Midbrain (tissue), 1 donor: ENCODE data around the gene CPB2.

Source experiments
- DNase-seq: peaks from one replicate; lab custom pipeline; 2025; lab: John Stamatoyannopoulos, UW

Gene CPB2

GRCh38 chr13:46051968-46052318 lies 52.9 kb downstream of the CPB2 start:
- DNase-seq, result no peak

GRCh38 chr13:46050771-46051170 lies 54.1 kb downstream of the CPB2 start:
- DNase-seq, result no peak

- DNase-seq, result no peak
Measured at GRCh38 chr13:46045424-46045823, 59.4 kb downstream of the CPB2 start.

GRCh38 chr13:46043647-46044046 lies 61.2 kb downstream of the CPB2 start:
- no peak for DNase-seq

DNA sequence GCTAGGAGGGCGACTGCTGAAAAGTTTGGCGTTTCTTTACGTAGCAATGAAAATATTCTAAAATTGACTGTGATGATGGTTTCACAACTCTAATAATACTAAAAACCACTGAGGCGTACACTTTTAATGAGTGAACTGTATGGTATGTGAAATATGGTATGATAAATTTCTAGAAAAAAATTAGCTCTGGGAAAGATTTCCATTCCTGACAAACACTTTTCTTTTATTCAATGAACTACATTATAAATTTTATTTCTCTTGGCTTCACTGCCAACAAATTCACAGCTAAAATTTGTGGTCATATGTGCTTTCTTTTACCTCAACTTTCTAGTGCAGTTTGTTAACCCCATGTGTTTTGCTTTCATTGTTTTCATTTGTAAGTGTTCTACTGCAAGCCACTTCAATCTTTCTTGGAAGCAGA lies 63.4 kb downstream of the CPB2 start:
- no peak for DNase-seq

GRCh38 chr13:46040763-46041162 lies 64.1 kb downstream of the CPB2 start:
- no peak for DNase-seq

DNA sequence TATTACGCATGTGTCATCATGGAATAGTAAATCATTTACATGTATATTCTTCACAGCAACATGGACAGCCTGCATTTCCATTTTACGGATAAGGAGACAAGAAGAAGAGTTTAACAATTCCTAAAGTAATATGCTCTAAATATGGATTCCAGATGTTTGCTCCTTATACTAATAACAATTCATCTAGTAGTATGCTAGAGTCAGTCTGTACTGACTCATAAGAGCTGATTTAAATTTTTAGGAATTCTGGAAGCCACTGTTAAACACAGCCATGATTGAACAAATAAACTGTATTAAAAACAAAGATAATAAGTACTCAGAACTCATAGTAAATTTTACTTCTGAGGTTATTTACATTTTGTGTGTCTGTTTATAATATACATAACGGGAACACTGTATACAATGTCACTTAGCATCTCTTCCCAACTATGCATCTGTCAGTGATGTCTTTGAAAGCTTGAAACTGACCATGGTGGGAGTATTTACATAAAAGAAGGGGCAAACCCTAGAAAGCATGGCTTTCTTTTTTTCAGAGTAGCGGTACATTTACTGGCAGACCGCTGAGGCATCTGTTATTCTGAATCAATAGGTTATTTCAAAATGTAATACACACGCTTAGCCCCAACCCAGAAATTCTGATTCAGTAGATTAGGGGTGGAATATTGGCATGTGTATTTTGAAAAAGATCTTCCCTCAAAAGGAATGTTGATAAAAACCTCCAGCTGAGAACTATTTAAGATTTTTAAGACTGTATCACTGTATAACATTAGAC lies 65.2 kb downstream of the CPB2 start:
- DNase-seq, result no peak

DNA sequence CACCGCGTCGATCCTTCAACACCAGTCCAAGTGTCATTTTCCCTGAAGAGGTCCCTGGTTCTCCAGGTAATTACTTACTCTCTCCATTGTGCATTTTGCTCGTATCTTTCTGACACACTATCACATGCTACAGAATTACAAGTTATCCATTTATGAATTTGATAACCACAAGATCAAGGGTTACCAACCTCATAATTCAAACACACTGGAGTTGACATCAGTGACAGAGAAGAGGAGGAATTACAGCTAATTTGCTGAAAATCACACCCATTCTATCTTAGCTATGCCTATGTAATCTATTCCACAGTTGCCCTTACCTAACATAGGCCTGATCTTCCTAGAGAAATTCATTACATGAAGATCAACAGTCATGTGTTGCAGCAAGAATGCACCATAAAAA lies 66.5 kb downstream of the CPB2 start:
- no peak for DNase-seq

DNA sequence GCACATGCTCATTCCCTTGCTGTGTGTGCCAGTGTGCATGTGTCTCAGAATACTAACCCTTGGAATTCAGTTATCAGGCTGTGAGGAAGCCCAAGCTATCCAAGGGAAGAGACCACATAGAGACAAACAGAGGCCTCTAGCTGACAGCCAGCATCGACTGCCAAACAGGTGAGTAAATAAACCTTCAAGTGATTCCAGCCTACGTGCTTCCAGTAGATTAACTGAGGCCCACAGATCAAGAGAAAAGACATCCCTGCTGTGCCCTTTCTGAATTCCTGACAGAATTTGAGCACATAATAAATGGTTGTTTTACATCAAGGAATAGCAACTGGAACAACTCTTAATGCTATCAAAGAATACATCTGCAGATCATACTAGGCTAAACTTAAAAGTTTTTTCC lies 69.8 kb downstream of the CPB2 start:
- no peak for DNase-seq

DNA sequence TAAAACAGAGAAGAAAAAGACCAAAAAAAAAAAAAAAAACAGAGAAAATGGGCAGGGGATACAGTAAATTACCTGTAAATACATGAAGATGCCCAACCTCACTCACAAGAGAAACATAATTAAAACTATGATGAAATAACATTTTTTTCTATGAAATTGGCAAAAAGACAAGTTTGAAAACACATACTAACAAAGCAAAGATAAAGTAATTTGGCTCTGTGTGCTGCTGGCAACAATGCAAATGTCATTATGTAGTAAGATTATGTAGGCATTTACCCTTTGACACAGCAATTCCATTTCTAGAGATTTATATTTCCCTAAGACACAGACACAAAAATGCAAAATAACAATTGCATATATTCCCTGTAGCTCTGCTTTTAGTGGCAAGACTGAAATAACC lies 72.5 kb downstream of the CPB2 start:
- no peak for DNase-seq

DNA sequence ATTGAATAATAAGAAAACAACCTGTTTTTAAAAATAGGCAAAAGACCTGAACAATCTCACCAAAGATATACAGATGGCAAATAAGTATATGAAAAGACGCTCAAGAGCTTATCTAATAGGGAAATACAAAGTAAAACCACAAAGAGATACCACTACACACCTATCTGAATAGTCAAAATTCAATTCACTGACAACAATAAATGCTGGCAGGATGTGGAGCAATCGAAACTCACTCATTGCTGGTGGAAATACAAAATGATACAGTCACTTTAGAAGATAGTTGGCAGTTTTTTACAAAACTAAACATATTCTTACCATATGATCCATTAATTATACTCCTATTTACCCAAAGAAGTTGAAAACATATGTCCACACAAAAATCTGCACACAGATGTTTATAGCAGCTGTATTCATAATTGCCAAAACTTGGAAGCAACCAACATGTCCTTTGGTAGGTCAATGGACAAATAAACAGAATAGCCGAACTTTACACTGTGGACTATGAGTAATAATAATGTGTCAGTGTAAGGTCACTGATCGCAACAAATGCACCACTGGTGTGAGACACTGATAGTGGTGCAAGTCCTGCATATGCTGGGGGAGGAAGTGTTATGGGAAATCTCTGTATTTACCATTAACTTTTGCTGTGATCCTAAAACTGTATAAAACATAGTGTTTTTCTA lies 73.1 kb downstream of the CPB2 start:
- DNase-seq, result no peak

DNA sequence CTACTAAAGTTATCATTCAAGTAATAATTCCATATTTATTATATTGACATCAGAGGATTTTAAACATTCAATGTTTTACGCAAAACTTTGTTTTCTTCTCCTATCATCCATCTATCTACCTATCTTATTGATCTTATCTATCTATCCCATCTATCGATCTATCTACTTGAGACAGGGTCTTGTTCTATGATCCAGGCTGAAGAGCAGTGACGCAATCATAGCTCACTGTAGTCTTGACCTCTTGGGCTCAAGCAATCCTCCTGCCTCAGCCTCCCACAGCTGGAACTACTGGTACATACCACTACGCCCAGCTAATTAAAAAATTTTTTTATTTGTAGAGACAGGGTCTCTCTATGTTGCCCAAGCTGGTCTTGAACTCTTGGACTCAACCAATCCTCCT lies 79.7 kb downstream of the CPB2 start:
- DNase-seq, result no peak

DNA sequence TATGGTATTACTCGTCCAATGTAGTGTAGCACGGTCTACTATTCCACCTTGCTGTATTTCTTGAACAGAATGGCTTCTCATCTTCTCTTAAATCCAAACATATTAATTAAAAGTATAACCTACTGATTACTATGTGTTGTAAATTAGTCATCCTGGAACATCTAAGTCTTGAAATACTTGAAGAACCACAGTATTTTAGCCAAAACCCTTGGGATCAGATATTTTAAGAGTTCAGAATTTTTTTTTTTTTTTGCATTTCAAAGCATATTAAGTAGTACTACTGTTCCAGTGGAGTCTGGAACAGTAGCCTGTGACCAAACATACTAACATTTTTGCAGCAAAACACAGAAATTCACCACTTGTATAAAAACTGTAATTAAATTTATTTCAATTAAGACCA lies 82.4 kb downstream of the CPB2 start:
- no peak for DNase-seq

GRCh38 chr13:46016216-46016615 lies 88.6 kb downstream of the CPB2 start:
- no peak for DNase-seq

- no peak for DNase-seq
Measured at GRCh38 chr13:46015366-46015765, 89.5 kb downstream of the CPB2 start.

GRCh38 chr13:46012404-46012803 lies 92.4 kb downstream of the CPB2 start:
- no peak for DNase-seq

DNA sequence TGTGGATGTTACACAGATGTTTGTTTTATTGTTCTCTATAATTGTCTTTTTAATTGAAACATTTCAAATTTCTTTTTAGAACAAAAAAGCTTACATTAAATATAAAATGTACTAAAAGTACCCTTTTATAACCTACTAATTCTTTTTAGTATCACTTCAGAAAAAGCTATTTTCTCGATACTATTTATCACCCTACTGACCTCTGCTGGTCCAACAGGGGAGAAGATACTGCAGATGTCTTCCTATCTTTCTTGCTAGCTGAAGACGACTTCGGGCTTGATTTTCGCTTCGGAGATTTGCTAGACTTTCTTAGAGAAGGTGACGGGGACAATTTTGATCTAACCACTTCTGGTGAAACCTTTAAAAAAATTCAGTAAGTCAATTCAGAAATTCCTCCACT lies 94.7 kb downstream of the CPB2 start:
- DNase-seq, result no peak

- no peak for DNase-seq
Measured at GRCh38 chr13:46008631-46009030, 96.2 kb downstream of the CPB2 start.

DNA sequence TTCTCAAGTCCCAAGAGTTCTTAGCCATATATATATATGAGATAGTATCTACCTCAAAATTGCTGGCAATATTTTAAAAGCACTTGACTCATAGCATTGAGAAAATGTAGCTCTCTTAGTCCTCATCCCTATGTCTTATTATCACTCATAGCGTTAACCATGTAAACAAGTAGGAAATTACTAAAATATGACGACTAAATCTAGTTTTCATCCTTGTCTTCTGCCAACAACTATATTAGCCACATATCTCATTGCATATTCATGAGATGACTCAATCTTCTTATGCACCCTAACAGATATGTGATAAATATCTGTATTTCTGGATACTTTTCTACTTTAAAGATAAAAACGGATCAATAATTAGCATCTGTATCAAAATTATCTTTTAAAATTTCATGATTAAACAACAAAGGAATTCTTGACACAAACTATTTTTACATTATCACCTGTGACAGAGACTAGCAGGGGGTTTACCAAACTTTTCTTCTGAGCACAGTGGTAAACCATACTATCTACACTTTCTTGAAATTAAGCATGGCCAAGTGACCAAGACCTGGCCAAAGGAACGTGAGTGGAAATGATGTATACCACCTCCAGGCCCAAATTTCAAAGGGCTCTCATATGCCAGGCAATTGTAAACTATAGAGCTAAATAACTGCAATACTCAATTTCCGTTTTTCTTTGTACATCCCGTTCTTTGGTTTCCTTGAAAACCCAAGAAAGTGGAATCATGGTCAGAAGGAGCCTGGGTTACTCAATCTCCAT lies 98.0 kb downstream of the CPB2 start:
- no peak for DNase-seq

GRCh38 chr13:46004491-46004890 lies 100.3 kb downstream of the CPB2 start:
- no peak for DNase-seq
